ENCODE measurements around the gene GPR101. TPM values are rescaled to one million over a fixed set of nuclear protein-coding genes. Genes with fewer than 3 reads are reported as not detected.

GPR101 gene
- total RNA-seq, 2 experiments from 2014 or later = not detected

GRCh38 chrX:137072396-137072795 lies 38.6 kb upstream of the GPR101 start:
- Histone ChIP-seq H3K4me2 (ENCODE audit: low read length) (no peak overlapping the region), H3K9me3 (ENCODE audit: low read length) (no peaks in the 10 kb centered on the region), H3K79me2 (ENCODE audit: insufficient read depth, low read depth, low read length) (no peaks in the 10 kb centered on the region), H2AFZ (ENCODE audit: low read length) (no peak overlapping the region), H3K4me3 (ENCODE audit: low read depth, low read length, poor library complexity, severe bottlenecking) (no peak overlapping the region), H3K36me3 (ENCODE audit: insufficient read depth, low read length) (no peaks in the 10 kb centered on the region), H4K20me1 (ENCODE audit: insufficient read depth, low read length) (no peaks in the 10 kb centered on the region), H3K9me2 (ENCODE audit: insufficient read depth, low read length) (no peaks in the 10 kb centered on the region), H3K27ac (ENCODE audit: low read depth, low read length, poor library complexity, severe bottlenecking) (no peak overlapping the region), H3K4me1 (ENCODE audit: insufficient read depth, low read length, poor library complexity, severe bottlenecking) (no peaks in the 10 kb centered on the region)
- DNase-seq (ENCODE audit: low spot score) = no peak
- intact Hi-C loops (cut with micrococcal nuclease; ENCODE audit: unreplicated experiment) = no loop called here
- CTCF ChIA-PET (ENCODE audit: unreplicated experiment) = no interaction called here
- POLR2A ChIA-PET = no interaction called here
- no TSS peak for BruUV-seq (replicated peaks)
- TF ChIP-seq EZH2phosphoT487 (IDR thresholded peaks at IDR 0.05; ENCODE audit: borderline replicate concordance, low read depth, low read length) (no peak), CTCF (conservative IDR thresholded peaks at IDR 0.05; ENCODE audit: low read length) (no peak)

- intact Hi-C loops (cut with micrococcal nuclease; ENCODE audit: unreplicated experiment) = no loop called here
- no peak overlapping the region for H2AFZ ChIP-seq (ENCODE audit: low read length)
- H3K27ac ChIP-seq (ENCODE audit: low read depth, low read length, poor library complexity, severe bottlenecking) = no peak overlapping the region
- H3K79me2 ChIP-seq (ENCODE audit: insufficient read depth, low read depth, low read length) = no peaks in the 10 kb centered on the region
- TF ChIP-seq CTCF (conservative IDR thresholded peaks at IDR 0.05; ENCODE audit: low read length) (no peak), EZH2phosphoT487 (IDR thresholded peaks at IDR 0.05; ENCODE audit: borderline replicate concordance, low read depth, low read length) (no peak)
- H3K4me2 ChIP-seq (ENCODE audit: low read length) = no peak overlapping the region
- no peaks in the 10 kb centered on the region for H3K36me3 ChIP-seq (ENCODE audit: insufficient read depth, low read length)
- ChIA-PET CTCF (ENCODE audit: unreplicated experiment) (no interaction called here), POLR2A (no interaction called here)
- H3K9me3 ChIP-seq (ENCODE audit: low read length) = no peaks in the 10 kb centered on the region
- H4K20me1 ChIP-seq (ENCODE audit: insufficient read depth, low read length) = no peaks in the 10 kb centered on the region
- BruUV-seq (replicated peaks) = no TSS peak
- no peak overlapping the region for H3K4me3 ChIP-seq (ENCODE audit: low read depth, low read length, poor library complexity, severe bottlenecking)
- DNase-seq (ENCODE audit: low spot score) = no peak
- no peaks in the 10 kb centered on the region for H3K9me2 ChIP-seq (ENCODE audit: insufficient read depth, low read length)
- no peaks in the 10 kb centered on the region for H3K4me1 ChIP-seq (ENCODE audit: insufficient read depth, low read length, poor library complexity, severe bottlenecking)
These were observed 37.8 kb upstream of the GPR101 start for GRCh38 chrX:137071596-137071995.

GRCh38 chrX:137067147-137067546 lies 33.4 kb upstream of the GPR101 start:
- H3K36me3 ChIP-seq (ENCODE audit: insufficient read depth, low read length) = no peaks in the 10 kb centered on the region
- TF ChIP-seq EZH2phosphoT487 (IDR thresholded peaks at IDR 0.05; ENCODE audit: borderline replicate concordance, low read depth, low read length) = no peak
- TF ChIP-seq CTCF (conservative IDR thresholded peaks at IDR 0.05; ENCODE audit: low read length) = no peak
- intact Hi-C loops (cut with micrococcal nuclease; ENCODE audit: unreplicated experiment) = no loop called here
- no TSS peak for BruUV-seq (replicated peaks)
- DNase-seq (ENCODE audit: low spot score) = no peak
- no peak overlapping the region for H2AFZ ChIP-seq (ENCODE audit: low read length)
- CTCF ChIA-PET (ENCODE audit: unreplicated experiment) = no interaction called here
- no peaks in the 10 kb centered on the region for H4K20me1 ChIP-seq (ENCODE audit: insufficient read depth, low read length)
- no peak overlapping the region for H3K27ac ChIP-seq (ENCODE audit: low read depth, low read length, poor library complexity, severe bottlenecking)
- no peaks in the 10 kb centered on the region for H3K4me1 ChIP-seq (ENCODE audit: insufficient read depth, low read length, poor library complexity, severe bottlenecking)
- no peak overlapping the region for H3K4me2 ChIP-seq (ENCODE audit: low read length)
- POLR2A ChIA-PET = no interaction called here
- H3K79me2 ChIP-seq (ENCODE audit: insufficient read depth, low read depth, low read length) = no peaks in the 10 kb centered on the region
- no peaks in the 10 kb centered on the region for H3K9me3 ChIP-seq (ENCODE audit: low read length)
- no peaks in the 10 kb centered on the region for H3K9me2 ChIP-seq (ENCODE audit: insufficient read depth, low read length)
- no peak overlapping the region for H3K4me3 ChIP-seq (ENCODE audit: low read depth, low read length, poor library complexity, severe bottlenecking)
